WTC11 (cell line): ENCODE results near the gene C16orf95. TPM values are rescaled to one million over a fixed set of nuclear protein-coding genes. Genes with fewer than 3 reads are reported as not detected.

ENCODE experiments used
- ATAC-seq: fragments of 200-7000 bp; cut with Tn5 transposase; 2 replicates; pipeline ENCODE4 v1.10.0; 2021; ENCODE audit warnings: mild to moderate bottlenecking, moderate library complexity
- CTCF ChIA-PET: fragments of 300-600 bp; sonication (Branson Sonifier 250); formaldehyde crosslinking; loops from one replicate; lab custom pipeline; 2021; ENCODE audit warnings: antibody characterized with exemption; lab: Charles Lee
- POLR2A ChIA-PET: fragments of 350-600 bp; sonication (Branson Sonifier 250); formaldehyde crosslinking; loops from one replicate; lab custom pipeline; 2021; ENCODE audit warnings: antibody characterized with exemption; lab: Charles Lee
- DNase-seq: peaks from one replicate; pipeline ENCODE4 v3.0.0; 2021; ENCODE audit warnings: low spot score
- H3K27ac Mint-ChIP-seq: 2 replicates; pipeline ENCODE4 v1.8.0; 2021; ENCODE audit warnings: mixed read lengths
- H3K27me3 Mint-ChIP-seq: 2 replicates; pipeline ENCODE4 v1.8.0; 2021; ENCODE audit warnings: low read depth, mild to moderate bottlenecking, moderate library complexity, mixed read lengths
- H3K36me3 Mint-ChIP-seq: 2 replicates; pipeline ENCODE4 v1.8.0; 2021; ENCODE audit warnings: mixed read lengths
- H3K4me1 Mint-ChIP-seq: 2 replicates; pipeline ENCODE4 v1.8.0; 2022; ENCODE audit warnings: mixed read lengths
- H3K4me3 Mint-ChIP-seq: 2 replicates; pipeline ENCODE4 v1.8.0; 2021; ENCODE audit warnings: mild to moderate bottlenecking, moderate library complexity, mixed read lengths
- H3K9me3 Mint-ChIP-seq: 2 replicates; pipeline ENCODE4 v1.8.0; 2021; ENCODE audit warnings: mixed read lengths
- CREM ChIP-seq: sonication (generic); formaldehyde crosslinking; IDR thresholded peaks from 2 replicates; pipeline ENCODE4 v1.8.1; 2022; ENCODE audit warnings: mild to moderate bottlenecking, missing genetic modification reagents, moderate library complexity
- E2F5 ChIP-seq: sonication (generic); formaldehyde crosslinking; IDR thresholded peaks from 2 replicates; pipeline ENCODE4 v1.8.1; 2022; ENCODE audit warnings: mild to moderate bottlenecking, moderate library complexity, missing genetic modification reagents
- ELF4 ChIP-seq: sonication (generic); formaldehyde crosslinking; IDR thresholded peaks from 2 replicates; pipeline ENCODE4 v1.8.1; 2022; ENCODE audit warnings: low read depth, mild to moderate bottlenecking, moderate library complexity, missing genetic modification reagents
- FOXJ3 ChIP-seq: sonication (generic); formaldehyde crosslinking; IDR thresholded peaks from 2 replicates; pipeline ENCODE4 v1.9.0; 2021; ENCODE audit warnings: missing genetic modification reagents, mild to moderate bottlenecking, borderline replicate concordance
- MAX ChIP-seq: sonication (generic); formaldehyde crosslinking; IDR thresholded peaks from 2 replicates; pipeline ENCODE4 v1.8.0; 2022; ENCODE audit warnings: mild to moderate bottlenecking, missing genetic modification reagents
- NFATC4 ChIP-seq: fragments of 250-450 bp; sonication (Bioruptor Pico); IDR thresholded peaks from 2 replicates; pipeline ENCODE4 v1.9.0; 2021; ENCODE audit warnings: mild to moderate bottlenecking
- NFE2L1 ChIP-seq: sonication (generic); formaldehyde crosslinking; IDR thresholded peaks from 2 replicates; pipeline ENCODE4 v1.8.1; 2023; ENCODE audit warnings: missing genetic modification reagents
- PRDM15 ChIP-seq: sonication (generic); formaldehyde crosslinking; IDR thresholded peaks from 2 replicates; pipeline ENCODE4 v1.8.0; 2022; ENCODE audit warnings: missing genetic modification reagents
- PRRX2 ChIP-seq: fragments of 250-450 bp; sonication (Bioruptor Pico); IDR thresholded peaks from 2 replicates; pipeline ENCODE4 v1.8.0; 2021; ENCODE audit warnings: mild to moderate bottlenecking
- SMAD4 ChIP-seq: sonication (generic); formaldehyde crosslinking; IDR thresholded peaks from 2 replicates; pipeline ENCODE4 v1.8.0; 2022; ENCODE audit warnings: mild to moderate bottlenecking, missing genetic modification reagents
- SOX15 ChIP-seq: fragments of 250-450 bp; sonication (Bioruptor Pico); IDR thresholded peaks from 2 replicates; pipeline ENCODE4 v1.9.0; 2021; ENCODE audit warnings: mild to moderate bottlenecking
- TEAD4 ChIP-seq: sonication (generic); formaldehyde crosslinking; IDR thresholded peaks from 2 replicates; pipeline ENCODE4 v1.8.0; 2022; ENCODE audit warnings: mild to moderate bottlenecking, missing genetic modification reagents
- ZBTB21 ChIP-seq: sonication (generic); formaldehyde crosslinking; IDR thresholded peaks from 2 replicates; pipeline ENCODE4 v1.8.1; 2023; ENCODE audit warnings: mild to moderate bottlenecking, missing genetic modification reagents, borderline replicate concordance
- ZNF138 ChIP-seq: sonication (generic); formaldehyde crosslinking; conservative IDR thresholded peaks from 2 replicates; pipeline ENCODE4 v1.8.1; 2022; ENCODE audit warnings: mild to moderate bottlenecking, moderate library complexity, missing genetic modification reagents
- ZNF232 ChIP-seq: sonication (generic); formaldehyde crosslinking; IDR thresholded peaks from 2 replicates; pipeline ENCODE4 v1.8.0; 2022; ENCODE audit warnings: mild to moderate bottlenecking, missing genetic modification reagents
- total RNA-seq: library from RNA; stranded (reverse); gene quantifications from 3 replicates; pipeline ENCODE4 v1.2.3, GENCODE V29; 2021
- TF ChIP-seq, protein P1 (sequence below): fragments of 250-450 bp; sonication (Bioruptor Pico); IDR thresholded peaks from 2 replicates; pipeline ENCODE4 v1.9.0; 2021; ENCODE audit warnings: moderate library complexity, mild to moderate bottlenecking, inconsistent platforms, borderline replicate concordance
- TF ChIP-seq, protein P2 (sequence below): sonication (generic); formaldehyde crosslinking; IDR thresholded peaks from 2 replicates; pipeline ENCODE4 v1.8.0; 2023; ENCODE audit warnings: missing genetic modification reagents, mild to moderate bottlenecking, borderline replicate concordance
- TF ChIP-seq, protein P3 (sequence below): sonication (generic); formaldehyde crosslinking; IDR thresholded peaks from 2 replicates; pipeline ENCODE4 v1.8.1; 2023; ENCODE audit warnings: mild to moderate bottlenecking, missing genetic modification reagents, moderate library complexity
- TF ChIP-seq, protein P4 (sequence below): sonication (generic); formaldehyde crosslinking; IDR thresholded peaks from 2 replicates; pipeline ENCODE4 v1.8.1; 2023; ENCODE audit warnings: mild to moderate bottlenecking, missing genetic modification reagents, borderline replicate concordance

C16orf95 gene
- total RNA-seq, 1 experiment from 2014 or later: 5.7 TPM

DNA sequence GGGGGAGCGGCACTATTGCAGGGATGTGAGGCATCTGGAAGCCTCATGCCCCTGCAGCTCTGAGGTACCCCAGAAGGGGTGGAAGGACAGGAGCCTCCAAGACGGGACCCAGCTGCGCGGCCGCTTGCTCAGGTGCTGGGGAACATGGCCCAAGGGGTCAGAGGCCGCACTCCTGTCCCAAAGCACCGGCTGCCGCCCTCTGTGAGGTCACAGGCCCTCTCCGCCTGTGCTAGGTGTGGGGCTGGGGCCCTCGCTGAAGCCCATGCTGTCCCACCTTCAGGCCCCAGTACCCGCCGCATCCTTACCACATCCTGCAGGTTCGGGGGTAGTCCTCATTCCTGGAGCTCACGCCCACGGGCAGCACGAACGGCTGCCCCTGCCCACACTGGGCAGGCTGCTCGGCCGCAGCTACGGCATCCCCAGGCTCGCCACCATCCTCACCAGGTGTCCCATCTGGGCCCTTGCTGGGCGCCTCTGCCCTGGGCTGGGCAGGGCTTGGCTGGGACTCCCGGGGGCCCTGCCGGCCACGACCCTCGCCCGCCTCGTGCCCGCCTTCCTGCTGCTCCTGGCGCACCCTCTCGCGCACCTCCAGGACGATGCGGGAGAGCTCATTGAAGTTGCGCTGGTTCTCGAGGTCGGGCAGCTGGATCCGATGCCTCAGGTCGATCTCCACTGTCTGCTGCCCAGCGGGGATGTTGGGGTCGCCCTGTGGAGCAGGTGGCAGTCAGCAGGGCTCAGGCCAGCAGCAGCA, 16.6 kb upstream of the C16orf95 start:
- no peak overlapping the region for H3K27ac Mint-ChIP-seq
- POLR2A ChIA-PET: no interaction called here
- 0 out of 2 replicates have a peak, but pooled peaks cover 5% of the 10 kb centered on the region for H3K4me1 Mint-ChIP-seq
- H3K36me3 Mint-ChIP-seq: peaks cover 10% of the 10 kb centered on the region
- H3K27me3 Mint-ChIP-seq: no peaks in the 10 kb centered on the region
- CTCF ChIA-PET: interaction anchor here (1.2 kb wide), 1 partner anchor 9 kb away, joined by 3 read pairs; no protein-coding TSS in a partner anchor
- H3K4me3 Mint-ChIP-seq: no peak overlapping the region
- no peak for TF ChIP-seq PRDM15 (CRISPR knock-in tag)
- TF ChIP-seq FOXJ3 (CRISPR knock-in tag): no peak
- no peak for TF ChIP-seq ELF4 (CRISPR knock-in tag)
- TF ChIP-seq CREM (CRISPR knock-in tag): no peak
- no peak for TF ChIP-seq MAX (CRISPR knock-in tag)
- TF ChIP-seq SOX15 (CRISPR knock-in tag): no peak
- TF ChIP-seq ZNF232: no peak
- no peak for TF ChIP-seq NFE2L1 (CRISPR knock-in tag)
- TF ChIP-seq SMAD4 (CRISPR knock-in tag): no peak
- DNase-seq (no peak), ATAC-seq (no peak)
- H3K9me3 Mint-ChIP-seq: no peaks in the 10 kb centered on the region

DNA sequence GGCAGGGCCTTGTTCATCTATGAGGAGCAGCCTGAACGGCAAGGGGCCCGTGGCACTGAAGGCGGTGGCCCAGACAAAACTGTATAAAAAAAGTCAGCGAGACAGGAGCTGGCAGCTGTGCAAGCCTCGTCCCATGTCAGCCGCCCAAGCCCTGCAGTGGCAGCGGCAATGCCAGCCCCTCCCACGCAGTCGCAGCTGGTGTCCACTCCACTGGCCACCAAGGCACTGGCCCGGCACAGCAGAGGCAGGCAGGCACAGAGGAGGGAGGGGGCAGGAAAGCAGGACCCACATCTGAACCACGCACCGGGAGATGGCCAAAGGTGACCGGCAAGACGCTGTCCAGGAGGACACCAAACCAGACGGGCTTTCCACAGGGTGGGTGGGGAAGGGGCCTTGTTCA, 15.9 kb upstream of the C16orf95 start:
- no peaks in the 10 kb centered on the region for H3K9me3 Mint-ChIP-seq
- ATAC-seq (no peak), DNase-seq (no peak)
- 0 out of 2 replicates have a peak, but pooled peaks cover 5% of the 10 kb centered on the region for H3K4me1 Mint-ChIP-seq
- no peak overlapping the region for H3K4me3 Mint-ChIP-seq
- CTCF ChIA-PET: no interaction called here
- no peaks in the 10 kb centered on the region for H3K27me3 Mint-ChIP-seq
- H3K36me3 Mint-ChIP-seq: peaks cover 9% of the 10 kb centered on the region
- H3K27ac Mint-ChIP-seq: no peak overlapping the region
- POLR2A ChIA-PET: no interaction called here
- TF ChIP-seq, protein P1, sequence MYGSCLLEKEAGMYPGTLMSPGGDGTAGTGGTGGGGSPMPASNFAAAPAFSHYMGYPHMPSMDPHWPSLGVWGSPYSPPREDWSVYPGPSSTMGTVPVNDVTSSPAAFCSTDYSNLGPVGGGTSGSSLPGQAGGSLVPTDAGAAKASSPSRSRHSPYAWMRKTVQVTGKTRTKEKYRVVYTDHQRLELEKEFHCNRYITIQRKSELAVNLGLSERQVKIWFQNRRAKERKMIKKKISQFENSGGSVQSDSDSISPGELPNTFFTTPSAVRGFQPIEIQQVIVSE (CRISPR knock-in tag): no peak
- no peak for TF ChIP-seq NFATC4 (CRISPR knock-in tag)
- TF ChIP-seq, protein P2, sequence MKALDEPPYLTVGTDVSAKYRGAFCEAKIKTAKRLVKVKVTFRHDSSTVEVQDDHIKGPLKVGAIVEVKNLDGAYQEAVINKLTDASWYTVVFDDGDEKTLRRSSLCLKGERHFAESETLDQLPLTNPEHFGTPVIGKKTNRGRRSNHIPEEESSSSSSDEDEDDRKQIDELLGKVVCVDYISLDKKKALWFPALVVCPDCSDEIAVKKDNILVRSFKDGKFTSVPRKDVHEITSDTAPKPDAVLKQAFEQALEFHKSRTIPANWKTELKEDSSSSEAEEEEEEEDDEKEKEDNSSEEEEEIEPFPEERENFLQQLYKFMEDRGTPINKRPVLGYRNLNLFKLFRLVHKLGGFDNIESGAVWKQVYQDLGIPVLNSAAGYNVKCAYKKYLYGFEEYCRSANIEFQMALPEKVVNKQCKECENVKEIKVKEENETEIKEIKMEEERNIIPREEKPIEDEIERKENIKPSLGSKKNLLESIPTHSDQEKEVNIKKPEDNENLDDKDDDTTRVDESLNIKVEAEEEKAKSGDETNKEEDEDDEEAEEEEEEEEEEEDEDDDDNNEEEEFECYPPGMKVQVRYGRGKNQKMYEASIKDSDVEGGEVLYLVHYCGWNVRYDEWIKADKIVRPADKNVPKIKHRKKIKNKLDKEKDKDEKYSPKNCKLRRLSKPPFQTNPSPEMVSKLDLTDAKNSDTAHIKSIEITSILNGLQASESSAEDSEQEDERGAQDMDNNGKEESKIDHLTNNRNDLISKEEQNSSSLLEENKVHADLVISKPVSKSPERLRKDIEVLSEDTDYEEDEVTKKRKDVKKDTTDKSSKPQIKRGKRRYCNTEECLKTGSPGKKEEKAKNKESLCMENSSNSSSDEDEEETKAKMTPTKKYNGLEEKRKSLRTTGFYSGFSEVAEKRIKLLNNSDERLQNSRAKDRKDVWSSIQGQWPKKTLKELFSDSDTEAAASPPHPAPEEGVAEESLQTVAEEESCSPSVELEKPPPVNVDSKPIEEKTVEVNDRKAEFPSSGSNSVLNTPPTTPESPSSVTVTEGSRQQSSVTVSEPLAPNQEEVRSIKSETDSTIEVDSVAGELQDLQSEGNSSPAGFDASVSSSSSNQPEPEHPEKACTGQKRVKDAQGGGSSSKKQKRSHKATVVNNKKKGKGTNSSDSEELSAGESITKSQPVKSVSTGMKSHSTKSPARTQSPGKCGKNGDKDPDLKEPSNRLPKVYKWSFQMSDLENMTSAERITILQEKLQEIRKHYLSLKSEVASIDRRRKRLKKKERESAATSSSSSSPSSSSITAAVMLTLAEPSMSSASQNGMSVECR (CRISPR knock-in tag): no peak
- TF ChIP-seq, protein P3, sequence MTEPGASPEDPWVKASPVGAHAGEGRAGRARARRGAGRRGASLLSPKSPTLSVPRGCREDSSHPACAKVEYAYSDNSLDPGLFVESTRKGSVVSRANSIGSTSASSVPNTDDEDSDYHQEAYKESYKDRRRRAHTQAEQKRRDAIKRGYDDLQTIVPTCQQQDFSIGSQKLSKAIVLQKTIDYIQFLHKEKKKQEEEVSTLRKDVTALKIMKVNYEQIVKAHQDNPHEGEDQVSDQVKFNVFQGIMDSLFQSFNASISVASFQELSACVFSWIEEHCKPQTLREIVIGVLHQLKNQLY (CRISPR knock-in tag): no peak
- TF ChIP-seq, protein P4, sequence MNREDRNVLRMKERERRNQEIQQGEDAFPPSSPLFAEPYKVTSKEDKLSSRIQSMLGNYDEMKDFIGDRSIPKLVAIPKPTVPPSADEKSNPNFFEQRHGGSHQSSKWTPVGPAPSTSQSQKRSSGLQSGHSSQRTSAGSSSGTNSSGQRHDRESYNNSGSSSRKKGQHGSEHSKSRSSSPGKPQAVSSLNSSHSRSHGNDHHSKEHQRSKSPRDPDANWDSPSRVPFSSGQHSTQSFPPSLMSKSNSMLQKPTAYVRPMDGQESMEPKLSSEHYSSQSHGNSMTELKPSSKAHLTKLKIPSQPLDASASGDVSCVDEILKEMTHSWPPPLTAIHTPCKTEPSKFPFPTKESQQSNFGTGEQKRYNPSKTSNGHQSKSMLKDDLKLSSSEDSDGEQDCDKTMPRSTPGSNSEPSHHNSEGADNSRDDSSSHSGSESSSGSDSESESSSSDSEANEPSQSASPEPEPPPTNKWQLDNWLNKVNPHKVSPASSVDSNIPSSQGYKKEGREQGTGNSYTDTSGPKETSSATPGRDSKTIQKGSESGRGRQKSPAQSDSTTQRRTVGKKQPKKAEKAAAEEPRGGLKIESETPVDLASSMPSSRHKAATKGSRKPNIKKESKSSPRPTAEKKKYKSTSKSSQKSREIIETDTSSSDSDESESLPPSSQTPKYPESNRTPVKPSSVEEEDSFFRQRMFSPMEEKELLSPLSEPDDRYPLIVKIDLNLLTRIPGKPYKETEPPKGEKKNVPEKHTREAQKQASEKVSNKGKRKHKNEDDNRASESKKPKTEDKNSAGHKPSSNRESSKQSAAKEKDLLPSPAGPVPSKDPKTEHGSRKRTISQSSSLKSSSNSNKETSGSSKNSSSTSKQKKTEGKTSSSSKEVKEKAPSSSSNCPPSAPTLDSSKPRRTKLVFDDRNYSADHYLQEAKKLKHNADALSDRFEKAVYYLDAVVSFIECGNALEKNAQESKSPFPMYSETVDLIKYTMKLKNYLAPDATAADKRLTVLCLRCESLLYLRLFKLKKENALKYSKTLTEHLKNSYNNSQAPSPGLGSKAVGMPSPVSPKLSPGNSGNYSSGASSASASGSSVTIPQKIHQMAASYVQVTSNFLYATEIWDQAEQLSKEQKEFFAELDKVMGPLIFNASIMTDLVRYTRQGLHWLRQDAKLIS: no peak
- no peak for TF ChIP-seq ZBTB21 (CRISPR knock-in tag)
- TF ChIP-seq E2F5: no peak
- no peak for TF ChIP-seq PRRX2 (CRISPR knock-in tag)
- TF ChIP-seq TEAD4 (CRISPR knock-in tag): no peak
- no peak for TF ChIP-seq ZNF138 (CRISPR knock-in tag)
